ENCODE results near the gene ALDH1B1. TPM values are rescaled to one million over a fixed set of nuclear protein-coding genes. Genes with fewer than 3 reads are reported as not detected.
A peak's percentile ranks its signal among the peaks of the same experiment; 100 is the strongest.
"Not testable (repeated sequence)": the region's sequence is repeated elsewhere in the genome, so short reads cannot be mapped to it uniquely, and the experiment has no call there.

ALDH1B1 gene
- total RNA-seq, 1 experiment from 2014 or later: 79.0 TPM

DNA sequence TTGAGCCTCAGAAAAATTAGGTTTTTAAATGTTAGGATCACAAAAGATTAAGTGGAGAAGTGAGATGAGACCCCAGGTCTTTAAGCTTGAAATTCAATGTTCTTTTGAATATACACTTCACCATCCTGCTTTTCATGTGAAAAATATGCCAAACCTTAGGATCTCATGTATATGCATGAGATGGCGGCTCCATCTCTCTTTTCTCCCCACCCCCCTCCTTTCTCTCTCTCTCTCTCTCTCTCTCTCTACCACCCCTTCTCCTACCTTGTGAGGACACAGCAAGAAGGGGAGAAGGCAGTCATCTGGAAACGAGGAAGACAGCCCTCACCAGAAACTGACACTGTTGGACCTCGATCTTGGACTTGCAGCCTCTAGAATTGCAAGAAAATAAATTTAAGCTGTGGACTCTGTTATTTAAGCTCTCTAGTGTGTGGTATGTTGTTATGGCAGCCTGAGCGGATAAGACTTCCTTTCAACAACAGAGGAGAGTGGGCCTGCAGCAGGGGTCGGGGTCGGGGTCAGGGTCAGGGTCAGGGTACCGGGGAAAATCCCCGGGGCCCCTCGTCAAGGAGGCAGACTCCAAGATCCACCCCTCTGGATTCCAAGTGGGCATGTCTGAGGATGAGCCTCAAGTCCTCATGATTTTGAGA, 16.4 kb upstream of the ALDH1B1 start:
- Histone ChIP-seq H3K27me3 (peaks cover 2% of the 10 kb centered on the region), H3K36me3 (no peaks in the 10 kb centered on the region), H3K4me3 (no peak overlapping the region), H3K9me3 (no peaks in the 10 kb centered on the region)
- no peak for DNase-seq

DNA sequence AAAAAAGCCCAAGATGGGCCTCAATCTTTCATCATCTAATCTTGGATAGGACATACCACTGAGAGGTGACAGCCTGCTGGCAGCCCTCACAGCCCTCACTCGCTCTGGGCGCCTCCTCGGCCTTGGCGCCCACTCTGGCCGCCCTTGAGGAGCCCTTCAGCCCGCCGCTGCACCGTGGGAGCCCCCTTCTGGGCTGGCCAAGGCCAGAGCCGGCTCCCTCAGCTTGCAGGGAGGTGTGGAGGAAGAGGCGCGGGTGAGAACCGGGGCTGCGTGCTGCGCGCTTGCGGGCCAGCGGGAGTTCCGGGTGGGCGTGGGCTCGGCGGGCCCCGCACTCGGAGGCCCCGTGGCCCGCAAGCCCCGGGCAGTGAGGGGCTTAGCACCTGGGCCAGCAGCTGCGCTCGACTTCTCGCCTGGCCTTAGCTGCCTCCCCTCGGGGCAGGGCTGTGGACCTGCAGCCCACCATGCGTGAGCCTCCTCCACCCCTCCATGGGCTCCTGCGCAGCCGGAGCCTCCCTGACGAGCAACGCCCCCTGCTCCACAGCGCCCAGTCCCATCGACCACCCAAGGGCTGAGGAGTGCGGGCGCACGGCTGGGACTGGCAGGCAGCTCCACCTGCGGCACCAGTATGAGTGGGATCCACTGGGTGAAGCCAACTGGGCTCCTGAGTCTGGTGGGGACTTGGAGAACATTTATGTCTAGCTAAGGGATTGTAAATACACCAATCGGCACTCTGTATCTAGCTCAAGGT, 15.0 kb upstream of the ALDH1B1 start:
- H3K4me3 ChIP-seq, H3K27me3 ChIP-seq, H3K36me3 ChIP-seq, H3K9me3 ChIP-seq, DNase-seq: not testable (repeated sequence)

DNA sequence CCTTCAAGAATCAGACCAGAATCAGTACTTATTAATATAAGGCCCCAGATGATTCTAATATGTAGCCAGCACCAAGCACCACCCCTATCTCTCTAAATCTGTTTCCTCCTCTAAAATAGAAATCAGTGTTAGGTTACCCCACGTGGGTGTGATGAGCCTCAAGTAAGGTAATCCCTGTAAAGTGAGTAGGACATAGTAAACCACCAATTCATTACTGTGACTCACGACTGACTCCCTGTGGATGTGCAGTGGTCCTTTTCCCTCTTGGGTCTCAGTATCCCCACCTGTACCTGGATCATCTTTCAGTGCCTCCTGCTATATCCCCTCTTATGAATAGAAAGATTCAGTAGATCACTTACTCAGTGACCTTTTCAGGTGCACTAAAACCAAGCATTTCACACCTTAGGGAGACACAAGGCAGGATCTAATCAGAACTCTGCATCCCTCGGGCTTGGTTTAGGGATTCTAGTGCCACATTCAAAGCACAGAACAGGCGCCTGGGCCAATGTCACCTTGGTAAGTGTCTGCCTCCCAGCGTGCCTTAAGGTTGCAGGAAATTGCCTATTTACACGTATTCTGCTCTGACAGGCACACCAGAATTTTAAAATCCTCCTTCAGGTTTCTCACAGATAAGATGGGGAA, 12.2 kb upstream of the ALDH1B1 start:
- H3K4me3 ChIP-seq: no peak overlapping the region
- H3K27me3 ChIP-seq: no peaks in the 10 kb centered on the region
- DNase-seq: no peak
- no peaks in the 10 kb centered on the region for H3K36me3 ChIP-seq
- no peaks in the 10 kb centered on the region for H3K9me3 ChIP-seq

DNA sequence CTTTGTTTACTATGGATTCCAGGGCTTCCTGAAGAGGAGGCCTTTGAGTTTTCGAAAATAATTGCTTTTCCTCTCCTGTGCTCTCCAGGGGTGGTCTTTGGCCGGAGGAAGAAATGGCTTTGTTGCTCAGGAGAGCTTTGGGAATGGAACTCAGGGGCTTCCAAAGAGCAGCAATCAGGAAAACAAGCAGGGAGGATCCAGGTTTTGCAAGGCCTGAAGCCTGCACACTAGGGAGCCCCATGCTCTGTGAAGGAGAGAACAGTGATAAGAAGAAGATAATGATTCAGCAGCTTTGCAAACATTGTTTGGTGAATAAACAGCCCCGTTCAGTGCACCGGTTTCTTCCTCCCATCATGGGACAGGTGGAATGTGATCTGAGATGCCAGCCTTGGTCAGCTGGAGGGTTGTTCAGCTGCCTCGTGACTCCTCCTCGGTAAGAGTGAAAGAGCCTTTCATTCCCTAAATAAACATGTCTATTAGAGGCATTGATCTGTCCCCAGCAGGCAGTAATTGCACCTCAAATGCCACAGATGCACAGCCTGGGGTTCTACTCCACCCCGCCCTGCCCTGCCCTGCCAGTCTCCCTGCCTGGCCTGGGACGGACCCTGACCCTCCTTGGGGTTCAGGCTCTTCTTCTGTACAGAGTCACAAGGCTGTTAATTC, 11.5 kb upstream of the ALDH1B1 start:
- Histone ChIP-seq H3K27me3 (no peaks in the 10 kb centered on the region), H3K4me3 (no peak overlapping the region), H3K9me3 (no peaks in the 10 kb centered on the region), H3K36me3 (no peaks in the 10 kb centered on the region)
- no peak for DNase-seq

DNA sequence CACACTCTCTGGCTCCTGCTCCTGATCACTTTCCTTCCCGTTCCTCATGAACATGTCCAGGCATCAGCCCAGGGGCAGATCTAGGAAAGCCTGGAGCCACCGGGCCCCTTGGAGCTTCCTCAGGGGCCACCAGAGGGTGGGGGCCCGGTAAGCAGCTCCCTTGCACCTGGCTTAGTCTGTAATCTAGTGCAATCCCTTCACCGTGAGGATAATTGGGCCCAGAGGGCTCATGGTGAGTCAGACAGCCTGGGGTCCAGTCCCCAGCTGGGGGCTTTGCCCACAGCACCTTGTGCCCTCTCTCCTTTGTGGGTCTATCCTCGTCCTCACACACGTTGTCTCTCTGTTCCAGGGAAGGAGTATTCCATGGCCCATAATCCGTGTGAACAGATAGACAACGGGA, 10.4 kb upstream of the ALDH1B1 start:
- Histone ChIP-seq H3K4me3 (no peak overlapping the region), H3K9me3 (no peaks in the 10 kb centered on the region), H3K36me3 (no peaks in the 10 kb centered on the region), H3K27me3 (no peaks in the 10 kb centered on the region)
- DNase-seq: no peak

DNA sequence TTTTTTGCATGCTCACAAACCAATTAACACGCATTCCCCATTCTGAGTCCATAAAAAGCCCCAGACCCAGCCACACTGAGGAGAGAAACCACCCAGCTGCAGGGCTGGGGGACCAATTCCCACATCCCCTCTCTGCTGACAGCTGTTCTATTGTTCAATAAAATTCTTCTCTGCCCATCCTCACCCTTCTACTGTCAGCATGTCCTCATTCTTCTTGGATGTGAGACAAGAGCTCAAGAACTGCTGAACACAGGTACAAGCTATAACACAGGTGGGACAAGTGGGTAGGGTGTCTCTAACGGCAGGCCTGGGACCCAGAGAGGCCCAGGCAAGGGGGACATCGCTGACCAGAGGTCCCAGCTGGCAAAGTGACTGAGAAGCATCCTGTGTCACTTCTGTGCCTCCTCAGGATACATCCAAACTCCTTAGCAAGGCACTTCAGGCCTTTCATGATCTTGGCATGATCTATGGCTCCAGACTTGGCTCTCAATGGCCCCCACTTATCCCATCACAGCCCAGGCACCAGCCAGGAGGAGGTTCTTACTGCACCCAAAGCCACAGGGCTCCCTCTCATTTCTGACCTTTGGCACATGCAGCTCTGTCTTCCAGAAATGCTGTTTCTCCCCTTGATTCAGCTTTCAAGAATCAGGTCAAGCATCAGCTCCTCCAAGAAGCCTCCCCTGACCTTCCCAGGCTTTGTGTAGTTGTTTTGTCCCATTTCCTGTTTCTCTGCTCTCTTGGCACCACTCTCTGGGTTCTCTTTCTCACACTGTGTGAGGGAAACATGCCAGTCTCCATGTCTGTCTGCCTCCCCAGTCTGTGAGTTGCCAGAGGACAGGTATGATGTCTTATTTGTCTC, 7.3 kb upstream of the ALDH1B1 start:
- Histone ChIP-seq H3K4me3 (no peak overlapping the region), H3K9me3 (no peaks in the 10 kb centered on the region), H3K27me3 (no peaks in the 10 kb centered on the region), H3K36me3 (no peaks in the 10 kb centered on the region)
- DNase-seq: no peak

DNA sequence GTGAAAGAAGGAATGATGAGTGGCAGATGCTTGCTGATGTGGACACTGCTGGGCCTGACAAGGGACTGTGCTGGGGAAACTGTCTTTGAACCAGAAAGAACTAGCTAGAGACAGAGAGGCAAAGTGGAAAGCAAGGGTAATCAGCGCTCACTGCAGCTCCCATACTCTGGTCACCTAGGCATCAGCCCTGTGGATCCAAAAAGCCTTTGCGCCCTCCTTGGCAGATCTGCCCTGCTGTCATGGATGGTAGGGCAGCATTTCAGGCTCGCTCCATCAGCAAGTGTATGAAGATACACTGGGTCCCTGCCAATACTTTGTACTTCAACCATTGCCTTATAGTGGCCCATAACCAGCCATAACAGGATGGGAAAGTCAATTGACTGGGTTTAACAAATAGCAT, 6.6 kb upstream of the ALDH1B1 start:
- no peaks in the 10 kb centered on the region for H3K36me3 ChIP-seq
- H3K9me3 ChIP-seq: no peaks in the 10 kb centered on the region
- DNase-seq: no peak
- no peak overlapping the region for H3K4me3 ChIP-seq
- H3K27me3 ChIP-seq: no peaks in the 10 kb centered on the region

DNA sequence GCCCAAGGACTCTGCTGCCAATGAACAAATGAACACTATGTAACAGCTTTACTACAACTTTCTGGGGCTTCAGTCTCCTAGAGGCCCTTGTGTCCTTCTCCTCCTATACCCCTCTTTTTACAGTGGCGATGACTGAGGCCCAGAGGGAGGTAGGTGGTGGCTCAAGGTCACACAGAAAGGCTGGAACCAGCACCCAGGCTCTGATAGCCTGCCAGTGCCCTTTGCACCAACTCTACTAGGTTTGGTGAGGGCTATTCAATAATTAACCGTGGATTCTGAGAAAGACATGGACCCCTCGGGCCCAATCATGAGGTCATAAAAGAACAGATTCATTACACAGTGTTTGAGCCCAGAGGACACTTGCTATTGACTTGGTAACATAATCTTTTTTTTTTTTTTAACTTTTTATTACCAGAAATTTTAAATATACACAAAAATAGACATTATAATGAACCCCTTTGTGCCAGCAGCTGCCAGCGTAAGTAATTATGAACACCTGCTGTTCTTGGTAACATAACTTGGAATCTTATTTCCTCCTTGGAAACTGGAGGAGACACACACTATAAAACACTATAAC, 6.1 kb upstream of the ALDH1B1 start:
- DNase-seq: no peak
- H3K4me3 ChIP-seq: no peak overlapping the region
- no peaks in the 10 kb centered on the region for H3K27me3 ChIP-seq
- no peaks in the 10 kb centered on the region for H3K9me3 ChIP-seq
- no peaks in the 10 kb centered on the region for H3K36me3 ChIP-seq

DNA sequence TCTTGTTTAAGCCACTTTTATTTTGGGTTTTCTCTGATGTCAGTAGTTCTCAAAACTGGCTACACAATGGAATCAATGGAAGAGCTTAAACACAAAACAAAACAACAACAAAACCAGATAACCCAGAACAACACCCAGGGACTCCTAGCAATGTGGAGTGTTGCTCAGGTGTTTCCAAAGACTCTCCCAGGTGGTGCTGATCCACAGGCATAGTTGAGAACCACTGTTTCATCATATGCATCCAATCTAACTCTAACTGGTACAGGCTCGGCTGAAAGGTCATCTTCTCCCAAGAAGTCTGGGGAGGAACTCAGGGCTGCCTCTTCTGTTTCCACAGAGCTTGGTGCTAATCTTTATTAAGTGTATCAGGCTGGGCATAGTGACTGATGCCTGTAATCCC, 5.4 kb upstream of the ALDH1B1 start:
- no peak overlapping the region for H3K4me3 ChIP-seq
- H3K36me3 ChIP-seq: no peaks in the 10 kb centered on the region
- H3K9me3 ChIP-seq: no peaks in the 10 kb centered on the region

DNA sequence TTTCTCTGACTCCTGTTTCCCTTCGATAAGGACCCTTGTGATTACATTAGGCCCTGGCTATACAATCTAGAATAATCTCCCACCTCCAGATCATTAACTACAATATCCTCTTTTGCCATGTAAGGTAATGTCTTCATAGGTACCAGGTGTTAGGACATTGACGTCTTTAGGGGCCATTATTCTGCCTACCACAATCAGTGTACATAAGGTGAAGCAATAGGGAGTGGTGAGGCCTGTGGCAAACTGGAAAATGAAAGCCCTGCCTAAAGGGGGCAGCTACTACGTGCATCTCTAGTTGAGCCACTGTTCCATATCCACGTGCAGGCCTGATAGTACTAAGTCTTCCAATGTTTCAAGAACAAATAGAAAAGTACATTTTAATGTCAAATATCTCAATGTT, 4.8 kb upstream of the ALDH1B1 start:
- no peaks in the 10 kb centered on the region for H3K9me3 ChIP-seq
- no peak overlapping the region for H3K4me3 ChIP-seq
- H3K36me3 ChIP-seq: no peaks in the 10 kb centered on the region
- no peak for DNase-seq
- no peaks in the 10 kb centered on the region for H3K27me3 ChIP-seq

More for the DNA sequence above, 5.4 kb upstream of the ALDH1B1 start:
- no peaks in the 10 kb centered on the region for H3K27me3 ChIP-seq
- DNase-seq: no peak

DNA sequence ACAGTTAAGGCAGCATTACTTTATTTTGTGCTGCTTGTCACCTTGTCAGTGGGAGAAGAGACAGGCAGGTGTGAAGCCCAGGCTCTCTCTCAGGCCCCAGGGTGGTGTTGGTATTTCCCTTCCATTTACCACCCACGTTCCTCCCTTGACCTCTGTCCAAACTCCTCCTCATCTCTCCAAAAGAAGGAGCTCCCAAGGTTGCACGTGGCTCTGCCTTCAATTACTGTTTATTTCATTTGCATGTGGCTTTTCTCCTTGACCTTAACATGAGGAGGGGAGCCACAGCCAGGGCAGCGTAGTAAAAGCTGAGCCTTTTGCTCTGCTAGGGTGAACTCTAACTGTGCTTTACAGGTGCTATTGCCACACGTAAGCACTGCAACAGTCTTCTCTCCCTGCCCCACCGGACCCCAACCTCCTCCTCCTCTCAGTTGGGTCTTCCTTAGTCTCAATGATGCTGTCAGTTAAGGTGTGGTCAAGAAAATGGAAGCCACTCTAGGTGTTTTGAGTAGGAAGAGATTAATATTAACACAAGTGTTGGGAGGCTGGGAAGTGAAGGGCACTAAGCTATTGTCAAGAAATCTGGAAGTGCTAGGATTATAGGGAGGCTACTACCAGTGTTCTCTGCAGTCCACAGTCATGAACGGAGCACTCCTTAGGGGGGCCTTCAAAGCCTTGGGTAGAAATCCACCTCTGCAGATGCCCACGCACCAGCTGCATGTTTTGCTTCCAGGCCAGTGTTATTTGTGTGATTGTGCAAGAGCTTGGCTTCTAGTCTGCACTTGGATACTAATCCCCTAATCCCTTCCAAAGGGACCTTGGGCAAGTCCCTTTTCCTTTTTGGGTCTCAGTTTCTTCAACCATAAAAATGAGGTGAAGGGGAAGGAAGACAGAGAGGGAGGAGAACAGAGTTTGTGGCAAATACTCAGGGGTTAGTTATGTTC, 3.9 kb upstream of the ALDH1B1 start:
- H3K4me3 ChIP-seq: no peak overlapping the region
- H3K9me3 ChIP-seq: no peaks in the 10 kb centered on the region
- peak; percentile 16 for DNase-seq
- no peaks in the 10 kb centered on the region for H3K36me3 ChIP-seq
- no peaks in the 10 kb centered on the region for H3K27me3 ChIP-seq

DNA sequence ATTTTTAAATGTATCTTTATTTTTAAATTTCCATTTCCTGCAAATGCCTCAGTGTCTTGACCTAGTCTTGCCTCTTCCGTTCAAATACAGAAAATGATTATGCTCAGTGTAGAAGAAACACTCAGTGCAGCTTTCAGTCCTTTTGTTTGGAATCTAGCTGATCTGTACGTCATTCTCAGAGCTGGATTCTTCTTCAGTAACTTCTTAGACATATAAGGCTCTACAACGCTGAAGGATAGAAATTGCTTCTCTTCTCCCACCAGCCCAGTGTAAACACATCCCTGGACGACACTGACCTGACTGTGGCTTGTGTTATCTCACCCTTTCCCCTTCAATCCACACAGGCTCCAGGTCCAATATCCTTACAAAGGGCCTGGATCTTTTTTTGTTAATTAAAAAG, 3.2 kb upstream of the ALDH1B1 start:
- no peak for DNase-seq

DNA sequence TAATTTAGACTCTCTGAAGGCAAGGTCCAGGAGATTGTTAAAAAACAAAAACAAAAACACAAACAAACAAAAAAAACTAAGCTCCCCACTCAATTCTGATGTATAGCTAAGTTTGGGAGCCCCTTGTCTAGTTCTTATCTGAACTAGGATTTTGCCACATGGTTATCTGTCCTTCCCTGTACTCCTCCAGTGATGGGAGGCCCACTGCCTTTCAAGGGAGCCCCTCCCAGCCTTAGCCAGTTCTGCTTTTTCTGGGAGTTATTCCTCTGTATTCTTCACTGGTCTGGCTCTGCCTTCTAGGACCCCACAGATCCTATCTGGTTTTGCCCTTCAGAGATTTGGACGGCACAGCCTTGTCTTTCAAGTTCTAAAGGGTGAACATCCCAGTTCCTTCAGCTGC, 2.1 kb upstream of the ALDH1B1 start:
- Histone ChIP-seq H3K27me3 (no peaks in the 10 kb centered on the region), H3K4me3 (no peak overlapping the region), H3K9me3 (no peaks in the 10 kb centered on the region), H3K36me3 (peaks cover 12% of the 10 kb centered on the region)
- no peak for DNase-seq

More for the DNA sequence above, 3.2 kb upstream of the ALDH1B1 start:
- H3K27me3 ChIP-seq: no peaks in the 10 kb centered on the region
- H3K9me3 ChIP-seq: no peaks in the 10 kb centered on the region
- peaks cover 4% of the 10 kb centered on the region for H3K36me3 ChIP-seq
- H3K4me3 ChIP-seq: no peak overlapping the region

DNA sequence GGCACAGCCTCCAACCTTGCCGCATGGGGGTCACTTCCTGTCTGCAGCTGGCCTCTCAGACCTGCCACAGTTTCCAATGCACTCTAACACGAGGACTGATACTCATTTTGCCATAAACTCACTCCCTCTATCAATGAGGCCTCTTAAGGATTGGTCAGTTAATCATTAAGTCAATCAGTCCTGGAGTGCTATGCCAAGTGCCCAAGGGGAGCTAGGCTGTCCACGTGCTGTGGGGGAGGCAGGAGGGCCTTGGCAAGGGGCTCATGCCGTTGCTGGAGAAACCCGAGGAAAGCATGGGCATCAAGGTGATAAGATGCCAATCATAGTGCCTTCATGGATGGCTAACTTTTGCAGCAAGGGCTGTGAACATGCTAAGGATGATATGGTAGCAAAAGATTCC, 1.7 kb upstream of the ALDH1B1 start:
- Histone ChIP-seq H3K4me3 (no peak overlapping the region), H3K27me3 (no peaks in the 10 kb centered on the region), H3K9me3 (no peaks in the 10 kb centered on the region), H3K36me3 (peaks cover 16% of the 10 kb centered on the region)
- DNase-seq: no peak

All from MG63 (cell line).